Peyer's patch (tissue), 4 donors: Measurements from ENCODE around the gene CNTN4. TPM values are rescaled to one million over a fixed set of nuclear protein-coding genes. Genes with fewer than 3 reads are reported as not detected.

Experiments used
- DNase-seq, 3 donors: peaks; one replicate each; pipeline ENCODE4 v3.0.0-alpha.2; 2017 to 2019
- H3K27ac ChIP-seq, 4 donors: fragments of 200-600 bp; sonication (generic); one replicate each; pipeline ENCODE4 v1.5.1; 2016 to 2019
- H3K27me3 ChIP-seq, 2 donors: fragments of 200-600 bp; sonication (generic); one replicate each; pipeline ENCODE4 v1.5.1; 2019
- H3K36me3 ChIP-seq, 3 donors: fragments of 200-600 bp; sonication (generic); one replicate each; pipeline ENCODE4 v1.5.1; 2016 to 2019
- H3K4me1 ChIP-seq, 4 donors: fragments of 200-600 bp; sonication (generic); one replicate each; pipeline ENCODE4 v1.5.1; 2016 to 2019
- H3K4me3 ChIP-seq, 4 donors: fragments of 200-600 bp; sonication (generic); 1 replicate in 3 of 4; 2 replicates in 1 of 4; pipeline ENCODE4 v1.5.1; 2016 to 2019; ENCODE audit warnings: mild to moderate bottlenecking in 1 of 4
- H3K9me3 ChIP-seq, 4 donors: fragments of 200-600 bp; sonication (generic); one replicate each; pipeline ENCODE4 v1.5.1; 2016 to 2019; ENCODE audit warnings: mild to moderate bottlenecking in 1 of 4
- POLR2A ChIP-seq, 2 donors: fragments of 450-650 bp; IDR thresholded peaks; one replicate each; pipeline ENCODE4 v1.5.1; 2017; ENCODE audit warnings: antibody characterized with exemption in 2 of 2, mild to moderate bottlenecking in 2 of 2, moderate library complexity in 2 of 2
- total RNA-seq, 4 donors: library from RNA; depleted of rRNA; stranded (reverse); fragments of >200 nt; gene quantifications; one replicate each; pipeline ENCODE4 v1.1.0, GENCODE V29; 2016
- TF ChIP-seq, protein P1 (sequence below), 6 experiments: fragments of 450-650 bp in 4 of 6; fragments of 200-600 bp in 2 of 6; sonication (generic) in 1 of 6; IDR thresholded peaks; one replicate each; pipeline ENCODE4 v1.5.1; 2017 to 2019; ENCODE audit warnings: antibody characterized with exemption in 6 of 6, mild to moderate bottlenecking in 3 of 6, moderate library complexity in 1 of 6

CNTN4 gene
- total RNA-seq, 4 donors from 2014 or later: 5.4 to 31.1 (median 19.9) TPM

DNA sequence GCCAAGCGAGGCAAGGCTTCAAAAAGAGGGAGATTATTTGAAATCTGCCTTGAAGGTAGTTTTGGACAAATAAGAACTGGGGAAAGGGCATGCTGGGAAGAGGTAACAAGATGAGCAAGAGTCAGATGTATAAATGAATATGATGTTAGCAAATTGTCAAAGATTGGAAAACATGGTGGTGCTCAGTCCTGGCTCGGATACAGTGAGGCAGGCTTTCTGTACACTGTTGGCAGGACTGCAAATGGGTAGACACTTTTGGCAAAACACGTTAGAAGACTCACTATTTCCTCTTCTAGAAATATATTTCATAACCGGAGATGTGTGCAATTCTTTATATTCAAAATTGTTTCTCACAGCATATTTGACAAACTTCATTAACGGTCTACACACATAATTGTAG lies 581.6 kb downstream of the CNTN4 start:
- no peaks in the 10 kb centered on the region for H3K9me3 ChIP-seq
- no peak overlapping the region for H3K27ac ChIP-seq
- no peak for TF ChIP-seq POLR2A (IDR thresholded peaks at IDR 0.05)
- TF ChIP-seq, protein P1, sequence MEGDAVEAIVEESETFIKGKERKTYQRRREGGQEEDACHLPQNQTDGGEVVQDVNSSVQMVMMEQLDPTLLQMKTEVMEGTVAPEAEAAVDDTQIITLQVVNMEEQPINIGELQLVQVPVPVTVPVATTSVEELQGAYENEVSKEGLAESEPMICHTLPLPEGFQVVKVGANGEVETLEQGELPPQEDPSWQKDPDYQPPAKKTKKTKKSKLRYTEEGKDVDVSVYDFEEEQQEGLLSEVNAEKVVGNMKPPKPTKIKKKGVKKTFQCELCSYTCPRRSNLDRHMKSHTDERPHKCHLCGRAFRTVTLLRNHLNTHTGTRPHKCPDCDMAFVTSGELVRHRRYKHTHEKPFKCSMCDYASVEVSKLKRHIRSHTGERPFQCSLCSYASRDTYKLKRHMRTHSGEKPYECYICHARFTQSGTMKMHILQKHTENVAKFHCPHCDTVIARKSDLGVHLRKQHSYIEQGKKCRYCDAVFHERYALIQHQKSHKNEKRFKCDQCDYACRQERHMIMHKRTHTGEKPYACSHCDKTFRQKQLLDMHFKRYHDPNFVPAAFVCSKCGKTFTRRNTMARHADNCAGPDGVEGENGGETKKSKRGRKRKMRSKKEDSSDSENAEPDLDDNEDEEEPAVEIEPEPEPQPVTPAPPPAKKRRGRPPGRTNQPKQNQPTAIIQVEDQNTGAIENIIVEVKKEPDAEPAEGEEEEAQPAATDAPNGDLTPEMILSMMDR (IDR thresholded peaks at IDR 0.05): no peak
- no peaks in the 10 kb centered on the region for H3K4me1 ChIP-seq
- H3K4me3 ChIP-seq: no peak overlapping the region
- no peaks in the 10 kb centered on the region for H3K27me3 ChIP-seq
- no peak for DNase-seq
- H3K36me3 ChIP-seq: no peaks in the 10 kb centered on the region

DNA sequence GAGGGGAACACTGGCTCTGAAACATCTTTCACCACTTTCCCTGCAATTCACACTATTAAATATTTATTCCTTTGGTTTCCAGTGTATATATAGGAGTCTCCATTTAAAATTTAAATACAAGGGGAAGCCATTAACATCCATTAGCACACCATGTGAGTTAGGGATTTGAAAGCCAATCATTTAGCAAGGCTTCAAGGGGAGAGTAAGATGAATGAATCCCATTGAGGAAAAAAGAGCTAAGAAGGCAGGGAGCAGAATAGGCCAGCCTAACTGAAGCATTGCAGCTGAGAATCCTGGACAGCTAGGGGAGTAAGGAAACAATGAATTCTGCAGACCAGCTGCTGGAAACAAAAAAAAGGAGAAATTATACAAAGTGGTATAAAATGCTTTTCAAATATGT lies 585.4 kb downstream of the CNTN4 start:
- H3K9me3 ChIP-seq: no peaks in the 10 kb centered on the region
- no peak overlapping the region for H3K4me3 ChIP-seq
- no peaks in the 10 kb centered on the region for H3K4me1 ChIP-seq
- DNase-seq: no peak
- no peak for TF ChIP-seq POLR2A (IDR thresholded peaks at IDR 0.05)
- TF ChIP-seq, protein P1 (IDR thresholded peaks at IDR 0.05): no peak
- H3K27ac ChIP-seq: no peak overlapping the region
- H3K27me3 ChIP-seq: no peaks in the 10 kb centered on the region
- H3K36me3 ChIP-seq: no peaks in the 10 kb centered on the region

DNA sequence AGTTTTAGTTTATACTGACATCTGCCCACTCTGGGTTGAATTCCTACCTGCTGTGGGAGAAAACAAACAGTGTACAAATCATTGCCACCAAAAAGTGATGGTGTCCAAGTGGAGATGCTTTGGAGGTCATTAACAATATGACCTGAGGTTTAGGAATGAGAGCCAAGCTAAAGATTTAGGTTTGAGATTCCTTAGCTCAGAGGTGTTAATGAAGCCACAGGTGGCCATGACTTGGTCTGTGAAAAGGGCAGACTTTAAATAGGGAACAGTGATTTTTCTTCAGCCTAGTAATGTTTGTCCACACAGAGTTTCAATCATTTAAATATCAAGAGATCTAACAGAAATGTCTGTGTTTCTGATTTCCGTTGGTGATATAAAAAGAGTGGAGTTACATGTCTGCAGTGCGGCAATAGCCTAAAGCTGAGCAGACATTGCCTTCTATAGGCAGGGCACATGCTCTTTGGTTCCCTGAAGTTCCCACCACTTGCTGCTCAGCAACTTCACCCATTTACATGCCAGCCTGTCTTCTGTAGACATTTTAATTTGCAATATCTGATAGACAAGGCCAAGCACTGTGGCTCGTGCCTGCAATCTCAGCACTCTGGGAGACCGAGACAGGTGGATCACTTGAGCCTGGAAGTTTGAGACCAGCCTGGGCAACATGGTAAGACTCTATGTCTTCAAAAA lies 588.3 kb downstream of the CNTN4 start:
- H3K27ac ChIP-seq: no peak overlapping the region
- H3K4me3 ChIP-seq: no peak overlapping the region
- no peaks in the 10 kb centered on the region for H3K27me3 ChIP-seq
- H3K36me3 ChIP-seq: no peaks in the 10 kb centered on the region
- TF ChIP-seq, protein P1 (IDR thresholded peaks at IDR 0.05): no peak
- TF ChIP-seq POLR2A (IDR thresholded peaks at IDR 0.05): no peak
- no peaks in the 10 kb centered on the region for H3K9me3 ChIP-seq
- DNase-seq: no peak
- no peaks in the 10 kb centered on the region for H3K4me1 ChIP-seq

DNA sequence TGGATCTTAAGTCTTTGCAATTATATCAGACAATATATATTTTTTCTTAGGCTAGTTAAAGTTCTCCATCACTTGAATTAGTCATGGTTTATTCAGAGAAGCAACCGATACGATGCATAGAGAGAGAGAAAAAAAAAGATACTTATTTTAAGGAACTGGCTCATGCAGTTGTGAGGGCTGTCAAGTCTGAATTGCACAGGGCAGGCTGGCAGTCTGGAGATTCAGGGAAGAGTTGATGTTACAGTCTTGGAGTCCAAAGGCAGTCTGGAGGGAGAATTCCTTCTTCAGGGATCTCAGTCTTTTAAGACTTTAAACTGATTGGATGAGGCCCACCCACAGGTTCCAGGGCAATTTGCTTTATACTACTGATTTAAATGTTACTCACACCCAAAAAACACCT lies 598.9 kb downstream of the CNTN4 start:
- Histone ChIP-seq H3K9me3 (no peaks in the 10 kb centered on the region), H3K27me3 (no peaks in the 10 kb centered on the region), H3K36me3 (no peaks in the 10 kb centered on the region), H3K4me1 (no peaks in the 10 kb centered on the region), H3K4me3 (no peak overlapping the region), H3K27ac (no peak overlapping the region)
- no peak for DNase-seq
- TF ChIP-seq, protein P1 (IDR thresholded peaks at IDR 0.05): no peak
- TF ChIP-seq POLR2A (IDR thresholded peaks at IDR 0.05): no peak

DNA sequence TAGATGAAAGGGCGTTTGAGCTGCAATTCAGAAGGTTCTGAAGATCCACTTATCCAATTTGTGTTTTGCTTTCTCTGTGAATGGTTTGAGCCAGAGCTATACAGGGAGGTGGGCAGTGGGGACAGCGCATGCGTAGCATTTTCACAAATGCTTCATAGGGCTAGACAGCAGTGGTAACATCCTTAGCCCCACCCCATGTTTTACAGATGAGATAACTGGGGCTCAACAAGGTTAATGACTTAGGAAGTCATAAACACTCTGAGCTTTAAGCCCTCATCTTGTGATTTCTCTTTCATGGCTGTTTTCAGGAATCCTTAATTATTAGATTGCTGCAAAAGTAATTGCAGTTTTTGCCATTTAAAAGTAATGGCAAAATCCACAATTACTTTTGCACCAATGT lies 602.8 kb downstream of the CNTN4 start:
- H3K9me3 ChIP-seq: no peaks in the 10 kb centered on the region
- no peaks in the 10 kb centered on the region for H3K36me3 ChIP-seq
- no peak overlapping the region for H3K4me3 ChIP-seq
- H3K4me1 ChIP-seq: no peaks in the 10 kb centered on the region
- H3K27ac ChIP-seq: no peak overlapping the region
- no peak for DNase-seq
- no peaks in the 10 kb centered on the region for H3K27me3 ChIP-seq
- TF ChIP-seq, protein P1 (IDR thresholded peaks at IDR 0.05): no peak
- no peak for TF ChIP-seq POLR2A (IDR thresholded peaks at IDR 0.05)
